Heart left ventricle (tissue), 16 donors: Measurements from ENCODE around the gene SUFU. TPM values are rescaled to one million over a fixed set of nuclear protein-coding genes. Genes with fewer than 3 reads are reported as not detected.
A peak's percentile ranks its signal among the peaks of the same experiment; 100 is the strongest.

ENCODE experiments used
- ATAC-seq, 4 donors: fragments of 200-7000 bp; cut with Tn5 transposase; one replicate each; pipeline ENCODE4 v1.9.1; 2020 to 2022; ENCODE audit warnings: moderate library complexity in 4 of 4, mild to moderate bottlenecking in 3 of 4, moderate number of reproducible peaks in 1 of 4
- DNase-seq, 5 donors: peaks; one replicate each; pipeline ENCODE4 v3.0.0-alpha.2; 2020
- H3K27ac ChIP-seq, 12 donors: fragments of 200-600 bp; sonication (generic) in 4 of 12; one replicate each; pipeline versions ENCODE4 v1.5.0 to v1.8.0; 2016 to 2022; ENCODE audit warnings: mild to moderate bottlenecking in 2 of 12
- H3K27me3 ChIP-seq, 9 donors: fragments of 200-600 bp; sonication (generic) in 2 of 9; one replicate each; pipeline versions ENCODE4 v1.5.1 to v1.8.0; 2016 to 2022; ENCODE audit warnings: mild to moderate bottlenecking in 3 of 9
- H3K36me3 ChIP-seq, 9 donors: fragments of 200-600 bp; sonication (generic) in 2 of 9; one replicate each; pipeline versions ENCODE4 v1.5.0 to v1.8.0; 2018 to 2022; ENCODE audit warnings: mild to moderate bottlenecking in 2 of 9
- H3K4me1 ChIP-seq, 12 donors: fragments of 200-600 bp; sonication (generic) in 4 of 12; one replicate each; pipeline versions ENCODE4 v1.5.0 to v1.8.0; 2016 to 2022; ENCODE audit warnings: mild to moderate bottlenecking in 3 of 12
- H3K4me3 ChIP-seq, 12 donors: fragments of 200-600 bp; sonication (generic) in 4 of 12; one replicate each; pipeline versions ENCODE4 v1.5.0 to v1.8.0; 2017 to 2022; ENCODE audit warnings: mild to moderate bottlenecking in 9 of 12, moderate library complexity in 4 of 12
- H3K9me3 ChIP-seq, 12 donors: fragments of 200-600 bp; sonication (generic) in 4 of 12; one replicate each; pipeline versions ENCODE4 v1.5.0 to v1.8.0; 2016 to 2022; ENCODE audit warnings: mild to moderate bottlenecking in 1 of 12
- CTCF ChIP-seq, 12 donors: fragments of 200-600 bp; sonication (generic) in 4 of 12; IDR thresholded peaks; one replicate each; pipeline versions ENCODE4 v1.5.0 to v1.8.0; 2018 to 2022; ENCODE audit warnings: antibody characterized with exemption in 12 of 12, mild to moderate bottlenecking in 5 of 12
- POLR2A ChIP-seq, 2 donors: fragments of 450-650 bp; IDR thresholded peaks; one replicate each; pipeline ENCODE4 v1.6.1; 2017; ENCODE audit warnings: antibody characterized with exemption in 2 of 2, mild to moderate bottlenecking in 2 of 2, moderate library complexity in 2 of 2
- WGBS, 4 donors: extraction: QIAGEN DNeasy Blood & Tissue Kit in 2 of 4; methylation state at CpG; one replicate each; pipeline versions ENCODE4 v1.1.5 to v1.1.7; 2013 to 2018; 5-methylcytosine and 5-hydroxymethylcytosine counted together
- intact Hi-C, 10 donors: fragments of 100-400 bp; cut with DNase I; formaldehyde crosslinking; loops; one replicate each; pipeline versions ENCODE4 v1.11.1 to v1.14.2; 2022
- polyA plus RNA-seq, 2 donors: library from polyadenylated mRNA; stranded (reverse); fragments of 200-250 nt; gene quantifications; one replicate each; pipeline ENCODE4 v1.2.3, GENCODE V29; 2013
- total RNA-seq, 9 donors: library from RNA; depleted of rRNA in 2 of 9; stranded (reverse); fragments of >200 nt in 2 of 9; fragmentation: NEBNext Ultra II Directional in 3 of 9; extraction: Animal tissue kit (Norgen Biotek cat#: 25700) in 3 of 9; gene quantifications; one replicate each; pipeline versions ENCODE4 v1.1.0 to v1.2.4, GENCODE V29; 2016 to 2023
- donor health status: ischemic (EF 13 %, LVEDD 7.1; RV severe dilation, severe dysfunction).
- donor health status: healthy with polysubstance abuse.
- donor health status: DM: no; HTN: yes; CAD: no.
- donor health status: DM: no; HTN: no; CAD: no.
- donor health status: ischemic (EF 25% LVEDD 6.9; RV normal size, moderate dysfunction).
- donor health status: ischemic (EF 25% LVEDD 5.7; RV mildly dilated, moderate dysfunction).
- donor health status: healthy.
- donor health status: DM: yes; HTN: yes; CAD: no.
- donor health status: ischemic (EF 35%, LVEDD 5.7; RV mildly dilated, moderate dysfunction).
- donor health status: nonischemic (EF 11% LVEDD 7.7; RV severe dilation, severe dysfunction).
- donor health status: DM: yes; HTN: yes; CAD: no.
- donor health status: PGD.
- donor health status: ischemic (EF 29% LVEDD 5.4; RV normal size, mild dysfunction).
- donor health status: nonischemic (EF 23%, LVEDD 6.1; RV moderate dilation, normal function).

SUFU gene
- total and polyA plus RNA-seq, 11 donors, result 3.7 to 12.7 (median 7.5) TPM

GRCh38 chr10:102641880-102642735 is 138.3 kb downstream of the SUFU start:
- Histone ChIP-seq H3K27me3 (no peaks in the 10 kb centered on the region), H3K9me3 (no peaks in the 10 kb centered on the region), H3K4me3 (peak overlapping the region; percentile 68 to 97 (median 86)), H3K4me1 (peaks cover 3 to 22% (median 10%) of the 10 kb centered on the region in 12 donors), H3K36me3 (no peaks in the 10 kb centered on the region), H3K27ac (peak overlapping the region; percentile 93 to 100 (median 98))
- intact Hi-C loops, result loop anchor here in 7 of 10 donors (1.0 to 10.0 kb wide), 6 partner anchors 45 to 143 kb away; partner anchors contain the start of genes ACTR1A (in 6 of the 7), SUFU (in 5 of the 7), ARL3 (in 1 of the 7) and SFXN2 (in 1 of the 7)
- ATAC-seq (peak; percentile 74 to 88 (median 81)), DNase-seq (peak; percentile 99)
- WGBS, 4 donors, result 1 to 3% (median 1%) methylated on average over 14 to 77 of the region's 77 CpGs
- no peak for TF ChIP-seq CTCF (IDR thresholded peaks at IDR 0.05)
- peak; percentile 72 to 89 for TF ChIP-seq POLR2A (IDR thresholded peaks at IDR 0.05)

GRCh38 chr10:102642736-102643335 is 139.1 kb downstream of the SUFU start:
- TF ChIP-seq POLR2A (IDR thresholded peaks at IDR 0.05) (peak in 1 of 2 donors; percentile 62), CTCF (IDR thresholded peaks at IDR 0.05) (no peak)
- intact Hi-C loops, result loop anchor here in 7 of 10 donors (1.0 to 10.0 kb wide), 6 partner anchors 46 to 142 kb away; partner anchors contain the start of genes ACTR1A (in 6 of the 7), SUFU (in 5 of the 7), ARL3 (in 1 of the 7) and SFXN2 (in 1 of the 7)
- Histone ChIP-seq H3K27me3 (no peaks in the 10 kb centered on the region), H3K9me3 (no peaks in the 10 kb centered on the region), H3K27ac (peak overlapping the region; percentile 93 to 100 (median 98)), H3K36me3 (peaks cover 0 to 4% (median 0%) of the 10 kb centered on the region in 9 donors), H3K4me3 (peak overlapping the region; percentile 68 to 97 (median 86)), H3K4me1 (peaks cover 11 to 29% (median 17%) of the 10 kb centered on the region in 12 donors)
- DNase-seq, result peak in 4 of 5 donors; percentile 59 to 83 (median 74)
- 0 to 1% (median 0%) methylated on average over 43 to 45 of the region's 45 CpGs for WGBS, 4 donors
- ATAC-seq, result no peak

GRCh38 chr10:102643336-102644065 is 139.7 kb downstream of the SUFU start:
- peak overlapping the region; percentile 93 to 100 (median 98) for H3K27ac ChIP-seq
- peaks cover 14 to 36% (median 24%) of the 10 kb centered on the region in 12 donors for H3K4me1 ChIP-seq
- no peaks in the 10 kb centered on the region for H3K27me3 ChIP-seq
- WGBS, 4 donors, result 0 to 1% (median 1%) methylated on average over 47 to 75 of the region's 76 CpGs
- intact Hi-C loops, result loop anchor here in 6 of 10 donors (2.0 to 10.0 kb wide), 8 partner anchors 31 to 141 kb away; partner anchors contain the start of genes ACTR1A (in 5 of the 6), SUFU (in 5 of the 6), ARL3 (in 1 of the 6) and SFXN2 (in 1 of the 6)
- ATAC-seq, result peak in 2 of 4 donors; percentile 2 to 3
- H3K36me3 ChIP-seq, result peaks cover 0 to 5% (median 0%) of the 10 kb centered on the region in 9 donors
- peak; percentile 81 to 87 (median 85) for DNase-seq
- H3K4me3 ChIP-seq, result peak overlapping the region; percentile 68 to 97 (median 86)
- no peaks in the 10 kb centered on the region for H3K9me3 ChIP-seq
- TF ChIP-seq CTCF (IDR thresholded peaks at IDR 0.05) (no peak), POLR2A (IDR thresholded peaks at IDR 0.05) (peak; percentile 31 to 59)
